Hepatocyte (in vitro differentiated cells): ENCODE measurements around the gene TRAFD1.

Experiments
- CTCF ChIP-seq: fragments of 200-600 bp; sonication (generic); IDR thresholded peaks from 2 replicates; pipeline ENCODE4 v1.5.1; 2016; ENCODE audit warnings: antibody characterized with exemption, mild to moderate bottlenecking; ENCODE audit not compliant: poor library complexity
- EZH2 ChIP-seq: fragments of 200-600 bp; sonication (generic); IDR thresholded peaks from 2 replicates; pipeline ENCODE4 v1.6.1; 2016; ENCODE audit warnings: antibody characterized with exemption, mild to moderate bottlenecking, borderline replicate concordance
- EZH2phosphoT487 ChIP-seq: fragments of 200-600 bp; sonication (generic); IDR thresholded peaks from one replicate; pipeline ENCODE4 v1.6.1; 2018; ENCODE audit warnings: antibody characterized with exemption, mild to moderate bottlenecking, low read depth, moderate library complexity; ENCODE audit not compliant: unreplicated experiment, severe bottlenecking

GRCh38 chr12:112196196-112196875, 71.0 kb downstream of the TRAFD1 start:
- TF ChIP-seq CTCF (no peak), EZH2 (no peak), EZH2phosphoT487 (no peak)
